Stimulated activated CD4-positive, alpha-beta T cell treated with anti-CD3 and anti-CD28 coated beads, Interleukin-15, amount 100 ng/mL, for 1 hour (primary cell): Measurements from ENCODE around the gene HYAL1.
"Not testable (repeated sequence)": the region's sequence is repeated elsewhere in the genome, so short reads cannot be mapped to it uniquely, and the experiment has no call there.

Source experiments
- DNase-seq, 2 donors: peaks; one replicate each; pipeline ENCODE4 v3.0.0-alpha.2; 2020; ENCODE audit warnings: low read depth in 1 of 2, low spot score in 1 of 2

The HYAL1 gene

DNA sequence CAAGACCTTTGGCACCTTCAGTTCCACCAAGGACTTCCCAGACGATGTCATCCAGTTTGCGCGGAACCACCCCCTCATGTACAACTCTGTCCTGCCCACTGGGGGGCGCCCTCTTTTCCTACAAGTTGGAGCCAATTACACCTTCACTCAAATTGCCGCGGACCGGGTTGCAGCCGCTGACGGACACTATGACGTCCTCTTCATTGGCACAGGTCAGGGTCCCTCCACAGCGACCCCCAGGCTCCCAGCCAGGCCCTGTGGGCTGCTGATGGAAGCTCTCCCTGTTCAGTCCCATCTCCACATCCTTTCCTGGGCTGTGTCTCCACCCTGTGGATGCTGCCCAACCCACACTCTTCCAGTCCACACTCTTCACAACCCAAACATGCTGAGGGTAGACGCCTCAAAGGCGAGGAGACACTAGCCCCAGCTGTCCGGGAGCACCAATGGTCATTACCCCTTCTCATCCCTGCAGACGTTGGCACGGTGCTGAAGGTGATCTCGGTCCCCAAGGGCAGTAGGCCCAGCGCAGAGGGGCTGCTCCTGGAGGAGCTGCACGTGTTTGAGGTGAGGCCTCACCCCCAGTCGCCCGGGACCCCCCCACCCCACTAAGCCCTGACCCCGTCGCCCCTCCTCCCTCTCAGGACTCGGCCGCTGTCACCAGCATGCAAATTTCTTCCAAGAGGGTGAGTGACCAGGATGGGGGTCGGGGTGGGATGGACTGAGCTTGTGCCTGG is 28.8 kb downstream of the HYAL1 start:
- DNase-seq: peak; percentile 54 to 55

DNA sequence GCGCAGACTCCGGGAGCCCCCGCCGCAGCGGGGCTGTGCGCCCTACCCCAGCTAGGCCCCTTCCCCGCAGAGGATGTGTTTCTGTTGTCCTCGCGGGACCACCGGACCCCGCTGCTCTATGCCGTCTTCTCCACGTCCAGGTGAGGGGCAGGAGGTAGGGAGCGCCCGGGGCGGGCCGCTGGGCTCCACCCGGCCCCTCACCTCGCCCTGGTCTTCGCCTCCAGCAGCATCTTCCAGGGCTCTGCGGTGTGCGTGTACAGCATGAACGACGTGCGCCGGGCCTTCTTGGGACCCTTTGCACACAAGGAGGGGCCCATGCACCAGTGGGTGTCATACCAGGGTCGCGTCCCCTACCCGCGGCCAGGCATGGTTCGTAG is 29.7 kb downstream of the HYAL1 start:
- DNase-seq: no peak

DNA sequence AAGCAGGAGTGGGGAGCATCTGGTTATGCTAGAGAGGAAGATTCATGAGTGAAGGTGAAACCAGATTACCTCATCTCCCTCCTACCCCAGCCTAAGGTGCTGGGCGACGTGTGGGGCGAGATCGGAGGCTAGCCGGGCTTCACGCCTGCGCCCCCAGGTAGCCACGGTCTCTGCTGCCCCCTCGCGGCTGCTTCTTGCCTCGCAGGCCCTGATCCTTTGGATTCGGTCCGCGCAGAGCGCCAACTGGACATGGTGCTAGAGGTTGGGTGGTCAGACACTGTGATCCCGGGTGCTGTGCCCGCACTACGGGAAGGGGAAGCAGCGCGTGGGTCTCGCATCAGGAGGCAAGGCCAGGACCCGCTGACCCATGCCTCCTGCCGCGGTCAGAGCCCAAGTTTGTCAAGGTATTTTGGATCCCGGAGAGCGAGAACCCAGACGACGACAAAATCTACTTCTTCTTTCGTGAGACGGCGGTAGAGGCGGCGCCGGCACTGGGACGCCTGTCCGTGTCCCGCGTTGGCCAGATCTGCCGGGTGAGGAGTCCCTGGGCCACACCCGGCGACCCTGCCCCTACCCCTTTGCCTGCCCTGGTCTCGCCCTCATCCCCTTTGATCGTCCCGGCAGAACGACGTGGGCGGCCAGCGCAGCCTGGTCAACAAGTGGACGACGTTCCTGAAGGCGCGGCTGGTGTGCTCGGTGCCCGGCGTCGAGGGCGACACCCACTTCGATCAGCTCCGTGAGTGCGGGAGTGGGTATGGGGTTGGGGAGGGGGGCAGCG is 30.3 kb downstream of the HYAL1 start:
- peak; percentile 68 to 87 for DNase-seq

DNA sequence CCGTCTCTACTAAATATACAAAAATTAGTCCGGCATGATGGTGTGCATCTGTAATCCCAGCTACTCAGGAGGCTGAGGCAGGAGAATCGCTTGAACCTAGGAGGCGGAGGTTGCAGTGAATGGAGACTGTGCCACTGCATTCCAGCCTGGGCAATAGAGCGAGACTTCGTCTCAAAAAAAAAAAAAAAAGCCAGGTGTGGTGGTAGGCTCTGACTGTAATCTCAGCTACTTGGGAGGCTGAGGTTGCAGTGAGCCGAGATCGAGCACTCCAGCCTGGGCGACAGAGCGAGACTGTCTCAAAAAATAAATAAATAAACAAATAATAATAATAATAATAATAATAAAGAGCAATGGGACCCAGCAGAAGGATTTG is 30.9 kb downstream of the HYAL1 start:
- DNase-seq: not testable (repeated sequence)

DNA sequence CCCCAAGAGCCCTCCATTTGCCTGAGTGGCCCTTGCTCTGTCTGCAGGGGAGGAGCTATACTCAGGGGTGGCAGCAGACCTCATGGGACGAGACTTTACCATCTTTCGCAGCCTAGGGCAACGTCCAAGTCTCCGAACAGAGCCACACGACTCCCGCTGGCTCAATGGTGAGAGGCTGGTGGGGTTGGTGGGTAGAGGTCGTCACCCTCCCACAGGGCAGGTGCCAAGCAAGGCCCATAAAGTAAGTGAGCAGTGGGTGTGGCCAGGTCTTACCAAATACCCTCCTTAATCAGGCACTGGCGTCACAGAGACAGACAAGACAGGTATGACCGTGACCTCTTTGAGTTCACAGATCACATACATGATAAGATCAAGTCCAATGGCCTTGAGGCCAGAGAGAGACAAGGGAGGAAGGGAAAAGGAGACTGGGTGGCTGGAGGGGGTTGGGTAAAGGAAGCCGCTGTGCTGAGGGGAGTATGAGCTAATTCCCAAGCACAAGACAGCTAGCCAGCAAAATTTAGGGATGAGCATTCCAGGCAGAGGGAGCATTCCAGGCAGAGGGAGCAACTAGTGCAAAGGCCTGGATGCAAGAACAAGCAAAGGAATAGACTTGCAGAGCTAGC is 31.9 kb downstream of the HYAL1 start:
- no peak for DNase-seq

DNA sequence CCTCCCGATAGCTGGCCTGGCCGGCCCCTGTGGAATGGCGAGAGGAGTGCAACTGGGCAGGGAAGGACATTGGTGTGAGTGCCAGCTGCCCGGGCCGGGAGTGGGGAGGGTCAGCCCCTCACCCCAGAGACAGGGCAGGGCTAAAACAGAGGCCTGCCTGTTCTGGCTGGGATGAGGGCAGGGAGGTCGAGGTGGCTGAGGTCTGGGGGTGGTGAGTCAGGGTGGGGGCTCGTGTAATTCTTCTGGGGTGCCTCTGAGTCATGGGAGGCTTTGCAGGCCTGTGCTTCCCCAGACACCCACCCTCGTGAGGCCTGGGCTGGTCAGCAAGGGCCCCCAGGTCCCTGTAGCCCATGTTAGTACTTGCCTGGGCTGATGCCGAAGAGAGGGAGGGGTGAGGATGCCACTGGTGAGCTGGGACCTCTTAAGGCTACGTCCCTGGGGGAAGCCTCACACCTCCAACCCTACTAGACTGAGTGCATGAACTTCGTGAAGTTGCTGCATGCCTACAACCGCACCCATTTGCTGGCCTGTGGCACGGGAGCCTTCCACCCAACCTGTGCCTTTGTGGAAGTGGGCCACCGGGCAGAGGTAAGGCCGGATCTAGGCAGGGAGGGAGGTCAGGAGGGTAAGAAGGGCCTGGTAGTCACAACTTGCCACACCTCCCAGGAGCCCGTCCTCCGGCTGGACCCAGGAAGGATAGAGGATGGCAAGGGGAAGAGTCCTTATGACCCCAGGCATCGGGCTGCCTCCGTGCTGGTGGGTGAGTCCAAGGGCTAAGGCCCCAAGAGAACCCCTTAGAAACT is 32.8 kb downstream of the HYAL1 start:
- DNase-seq: no peak

DNA sequence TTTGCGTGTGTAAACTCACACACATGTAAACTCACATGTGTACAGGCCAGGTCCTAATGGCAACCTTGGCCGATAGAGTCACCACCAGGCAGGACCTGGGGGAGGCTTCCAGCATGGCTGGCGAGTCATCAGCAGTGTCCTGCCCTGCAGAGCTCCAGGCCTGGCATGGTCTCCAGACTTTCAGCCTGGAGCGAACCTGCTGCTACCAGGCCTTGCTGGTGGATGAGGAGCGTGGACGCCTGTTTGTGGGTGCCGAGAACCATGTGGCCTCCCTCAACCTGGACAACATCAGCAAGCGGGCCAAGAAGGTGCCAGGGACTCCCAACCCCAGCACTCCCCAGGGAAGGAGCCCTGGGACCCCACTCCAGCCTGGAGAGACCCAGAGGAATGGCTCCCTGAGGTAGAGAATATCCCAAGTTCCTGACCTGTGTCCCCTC is 33.4 kb downstream of the HYAL1 start:
- DNase-seq: no peak

DNA sequence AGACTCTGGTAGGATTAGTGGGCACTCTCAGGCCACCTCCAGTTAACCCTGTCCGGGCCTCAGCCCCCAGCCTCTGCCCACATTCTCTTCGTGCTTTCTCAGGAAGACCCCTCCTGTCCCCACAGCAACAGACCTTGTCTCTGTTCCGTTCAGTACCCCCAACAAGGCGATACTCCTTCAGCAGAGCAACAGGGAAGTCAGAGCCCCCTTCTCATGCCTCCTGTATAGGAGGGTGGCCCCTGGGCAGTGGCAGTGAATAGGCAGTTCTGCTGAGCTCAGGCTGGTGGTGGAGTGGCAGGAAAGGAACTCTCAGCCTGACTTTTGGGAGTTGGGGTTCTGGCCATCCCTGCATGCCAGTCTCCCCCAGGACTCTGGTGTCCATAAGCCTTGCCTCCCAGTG is 33.9 kb downstream of the HYAL1 start:
- DNase-seq: no peak

DNA sequence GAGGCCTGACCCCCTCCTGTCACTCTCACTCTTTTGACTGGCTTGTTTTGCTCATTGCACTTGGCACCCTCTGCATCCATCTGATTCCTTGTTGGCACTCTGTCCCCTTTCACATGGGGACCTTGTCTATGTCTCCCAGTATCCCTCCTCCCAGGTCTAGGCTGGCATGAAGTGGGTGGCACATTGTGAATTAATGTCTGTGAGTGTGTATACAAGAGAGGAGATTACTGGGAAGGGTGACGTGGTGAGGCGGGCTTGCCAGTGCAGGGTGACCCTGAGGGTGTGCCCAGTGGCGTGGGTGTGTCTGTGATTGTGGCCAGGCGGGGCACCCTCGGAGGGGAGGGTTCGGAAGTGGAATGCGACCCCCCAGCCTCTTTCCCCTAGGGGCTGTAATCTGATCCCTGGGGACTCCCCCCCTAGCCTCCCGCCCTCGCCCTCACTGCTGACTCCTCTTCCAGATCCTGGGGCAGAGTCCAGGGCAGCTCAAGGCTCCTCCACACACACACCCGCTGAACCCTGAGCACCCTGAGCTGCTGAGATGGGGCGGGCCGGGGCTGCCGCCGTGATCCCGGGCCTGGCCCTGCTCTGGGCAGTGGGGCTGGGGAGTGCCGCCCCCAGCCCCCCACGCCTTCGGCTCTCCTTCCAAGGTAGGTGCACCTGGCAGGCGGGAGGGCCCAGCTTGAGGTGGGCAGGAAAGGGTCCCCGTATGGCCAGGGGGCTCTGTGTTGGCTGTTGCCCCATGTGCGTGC is 34.5 kb downstream of the HYAL1 start, which contains the start of gene SEMA3B:
SEMA3B (plus strand) TSS at position 445 of the 749 bp plus-strand sequence; CDS start at position 539, 94 bp downstream.
- DNase-seq: no peak

DNA sequence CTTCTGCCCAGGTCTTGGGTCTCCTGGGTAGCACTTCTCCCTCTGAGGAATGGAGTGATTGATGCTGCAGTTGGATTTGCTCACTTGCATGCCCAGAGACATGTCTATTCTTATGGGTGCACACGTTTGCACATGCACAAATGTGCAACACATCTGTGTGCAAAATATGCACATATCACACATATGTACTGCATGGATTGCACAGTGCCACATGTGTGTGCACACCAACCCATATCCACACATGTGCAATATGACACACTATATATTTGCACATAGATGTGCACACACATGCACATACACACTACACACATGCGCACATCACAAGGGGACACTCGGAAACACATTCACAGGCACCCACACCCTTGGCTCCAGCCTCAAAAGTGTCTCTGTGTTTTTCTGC is 35.1 kb downstream of the HYAL1 start:
- no peak for DNase-seq

DNA sequence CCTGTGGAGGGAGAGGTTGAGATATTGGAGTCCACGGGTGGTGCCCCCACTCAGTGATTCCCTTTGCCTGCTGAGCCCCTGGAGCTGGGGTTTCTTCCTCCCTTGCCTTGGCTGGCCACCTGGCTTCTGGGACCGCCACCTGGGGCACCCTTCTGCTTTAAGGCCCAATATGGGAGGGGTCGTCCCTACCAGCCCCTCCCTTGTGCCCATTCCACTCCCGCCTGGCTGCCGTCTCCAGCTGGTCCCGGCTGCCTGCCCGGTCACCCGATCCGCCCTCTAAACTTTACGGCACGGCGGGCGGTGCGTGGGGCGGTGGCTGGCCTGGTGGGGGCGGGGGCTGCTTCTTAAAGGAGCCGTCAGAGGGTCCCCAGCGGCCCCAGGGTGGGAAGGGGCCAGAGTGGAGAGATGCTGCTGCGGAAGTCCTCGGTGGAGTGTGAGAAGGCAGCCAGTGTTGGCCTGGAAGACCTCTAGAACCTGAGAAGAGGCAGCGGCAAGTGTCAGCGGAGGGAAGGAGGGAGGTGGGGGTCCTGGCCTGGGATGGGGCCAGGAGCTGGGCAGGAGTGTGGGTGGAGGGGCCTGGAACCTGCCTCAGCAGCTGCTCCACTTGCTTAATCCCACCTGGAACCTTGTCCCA is 36.0 kb downstream of the HYAL1 start:
- no peak for DNase-seq

DNA sequence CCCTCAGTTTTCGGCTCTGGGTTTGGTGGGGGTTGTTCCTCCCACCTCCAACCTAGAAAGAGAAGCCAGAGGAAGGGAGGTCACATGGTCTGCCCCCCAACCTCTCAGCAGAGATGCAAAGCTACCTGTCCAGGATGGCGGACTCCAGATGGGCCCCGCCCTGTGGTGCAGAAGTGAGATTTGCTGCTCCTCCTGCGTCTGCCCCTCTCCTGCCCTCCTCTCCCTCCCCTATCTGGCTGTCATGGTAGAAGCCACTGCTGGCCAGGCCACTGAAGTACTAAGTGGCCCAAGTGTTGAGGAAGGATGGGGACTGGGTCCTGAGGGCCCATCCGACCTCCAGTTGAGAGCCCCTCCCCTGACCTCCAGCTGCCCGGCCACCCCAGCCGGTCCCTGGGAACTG is 36.5 kb downstream of the HYAL1 start:
- no peak for DNase-seq

DNA sequence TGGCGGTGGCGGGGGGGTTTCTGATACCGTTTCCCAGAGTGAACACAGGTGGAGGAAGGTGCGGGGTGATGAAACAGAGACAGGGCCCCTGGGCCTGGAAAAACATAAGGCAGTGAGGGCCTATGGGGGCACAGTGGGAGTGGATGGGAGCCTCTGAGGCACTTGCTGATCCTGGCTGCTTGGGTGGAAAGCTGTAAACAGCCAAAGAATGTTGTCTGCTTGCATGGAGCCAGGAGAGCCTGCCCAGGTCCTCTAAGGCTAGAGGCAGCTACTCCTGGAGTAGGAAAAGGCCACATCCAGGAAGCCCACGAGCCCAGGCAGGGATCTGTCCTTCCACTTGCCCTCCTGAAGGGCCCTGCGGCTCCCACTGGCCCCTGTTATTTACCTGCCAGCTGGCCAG is 37.4 kb downstream of the HYAL1 start:
- no peak for DNase-seq

DNA sequence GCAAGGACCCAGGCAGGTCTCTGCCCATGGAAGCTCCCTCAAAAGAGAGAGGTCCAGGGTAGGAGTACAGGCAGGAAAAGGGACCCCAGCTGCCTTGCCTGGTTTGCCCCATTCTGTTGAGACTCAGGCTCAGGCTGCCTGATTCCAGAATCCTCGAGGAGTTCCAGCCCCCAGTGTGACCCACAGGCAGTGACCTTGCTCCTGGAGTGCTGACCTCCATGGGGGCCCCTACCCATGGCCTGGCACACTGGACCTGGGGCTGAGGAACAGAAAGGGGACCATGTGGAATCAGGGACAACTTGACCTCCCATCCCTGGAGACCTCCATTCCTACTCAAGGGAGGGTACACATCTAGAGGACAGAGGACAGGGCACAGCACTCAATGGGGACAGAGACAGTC is 37.8 kb downstream of the HYAL1 start:
- DNase-seq: no peak

DNA sequence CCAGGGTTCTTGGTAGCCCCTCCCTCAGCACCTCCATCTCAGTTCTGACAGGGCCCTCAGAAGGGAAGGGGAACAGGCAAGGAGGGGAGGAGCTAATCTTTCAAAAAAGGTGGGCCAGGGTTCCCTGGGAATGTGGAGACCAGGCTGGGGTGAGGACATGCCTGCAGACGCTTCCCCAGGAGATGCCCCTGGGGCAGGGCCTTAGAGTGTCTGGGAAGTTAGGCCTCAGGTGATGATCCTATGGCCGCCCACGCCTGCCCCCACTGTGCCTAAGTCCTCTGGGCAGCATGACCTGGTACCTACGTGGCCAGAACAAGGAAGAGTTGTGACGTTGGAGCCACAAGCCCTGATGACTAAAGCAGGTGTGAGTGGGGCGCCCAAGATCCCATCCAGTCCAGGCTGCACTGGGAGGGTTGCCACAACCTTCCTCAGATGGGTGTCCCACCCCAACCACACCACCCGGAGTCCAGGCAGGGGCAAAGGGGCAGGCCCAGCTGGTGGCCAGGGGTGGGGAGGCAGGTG is 38.3 kb downstream of the HYAL1 start:
- no peak for DNase-seq

DNA sequence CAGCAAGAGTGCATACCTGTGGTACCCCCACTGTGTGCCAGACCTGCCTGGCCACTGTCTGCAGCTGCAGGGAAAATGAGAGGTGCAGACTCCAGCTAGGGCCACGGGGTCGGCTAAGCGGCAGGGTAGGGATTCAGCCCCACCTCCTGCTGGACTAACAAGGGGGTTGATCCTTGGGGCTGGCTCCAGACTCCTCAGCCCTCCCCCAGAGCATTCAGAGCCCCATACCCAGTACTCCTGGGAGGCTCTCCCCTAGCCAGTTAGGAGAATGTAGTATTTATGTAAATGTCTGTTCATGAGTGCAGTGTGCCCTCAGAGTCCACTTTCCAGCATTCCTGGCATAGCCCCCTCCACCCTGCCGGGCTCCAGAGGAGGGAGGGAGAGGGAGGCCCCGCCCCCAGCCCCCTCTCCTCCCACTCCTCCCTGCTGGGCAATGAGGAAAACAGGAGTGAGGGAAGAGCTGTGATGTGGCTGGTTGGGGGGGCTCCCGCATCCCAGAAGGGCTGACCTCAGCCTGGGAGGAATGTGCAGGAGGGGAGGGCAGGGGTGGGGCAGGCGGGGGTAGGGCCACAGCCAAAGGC is 38.9 kb downstream of the HYAL1 start:
- no peak for DNase-seq

DNA sequence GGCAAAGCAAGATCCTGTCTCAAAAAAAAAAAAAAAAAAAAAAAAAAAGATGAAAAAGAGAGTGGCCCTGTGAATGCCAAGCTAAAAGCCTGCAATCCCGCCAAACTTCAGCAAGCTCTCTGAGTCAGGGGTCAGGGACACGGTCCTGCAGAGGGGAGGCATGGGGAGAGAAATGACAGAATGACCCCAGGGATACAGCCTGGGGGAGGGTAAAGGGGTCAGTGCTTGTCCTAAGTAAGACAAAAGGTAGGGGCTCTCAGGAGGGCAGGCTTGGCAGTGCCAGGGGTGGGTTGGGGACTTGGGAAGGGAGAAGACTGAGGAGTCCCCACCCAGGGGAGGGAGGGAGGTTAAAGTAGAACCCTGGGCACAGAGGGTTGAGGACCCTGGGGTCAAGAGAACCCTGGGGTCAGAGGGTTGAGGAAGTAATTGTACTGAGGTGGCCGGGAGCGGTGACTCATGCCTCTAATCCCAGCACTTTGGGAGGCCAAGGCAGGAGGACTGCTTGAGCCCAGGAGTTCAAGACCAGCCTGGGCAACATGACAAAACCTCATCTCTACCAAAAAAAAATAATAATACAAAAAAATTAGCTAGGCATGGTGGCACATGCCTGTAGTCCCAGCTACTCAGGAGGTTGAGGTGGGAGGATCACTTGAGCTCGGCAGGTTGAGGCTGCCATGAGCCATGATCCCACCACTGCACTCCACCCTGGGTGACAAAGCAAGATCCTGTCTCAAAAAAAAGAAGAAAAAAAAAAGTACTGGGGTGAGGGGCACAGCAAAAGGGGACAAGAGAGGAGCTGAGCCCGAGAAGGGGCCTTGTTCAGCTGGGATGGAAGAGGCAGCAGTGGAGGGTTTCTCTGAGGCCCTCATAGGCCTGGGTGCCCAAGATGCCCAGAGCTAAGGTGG is 39.6 kb downstream of the HYAL1 start:
- no peak for DNase-seq

DNA sequence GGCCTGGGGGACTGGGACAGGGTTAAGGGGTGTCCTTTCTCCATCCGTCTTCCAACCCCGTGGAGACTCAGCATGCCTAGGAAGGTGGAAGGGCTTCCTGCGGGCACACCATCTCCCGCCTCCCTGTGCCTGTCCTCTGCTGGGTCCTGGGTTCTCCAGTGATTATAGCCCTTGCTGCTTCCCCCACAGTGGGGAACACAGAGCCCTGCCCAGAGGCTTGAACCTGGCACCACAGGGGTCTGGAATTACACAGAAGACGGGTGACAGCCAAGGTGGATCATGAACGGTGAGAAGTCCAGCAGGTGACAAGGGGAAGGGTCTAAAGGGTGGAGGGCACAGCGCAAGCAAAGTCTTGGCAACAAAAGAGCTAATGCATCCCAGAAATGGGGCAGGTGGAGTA is 40.6 kb downstream of the HYAL1 start:
- DNase-seq: no peak

DNA sequence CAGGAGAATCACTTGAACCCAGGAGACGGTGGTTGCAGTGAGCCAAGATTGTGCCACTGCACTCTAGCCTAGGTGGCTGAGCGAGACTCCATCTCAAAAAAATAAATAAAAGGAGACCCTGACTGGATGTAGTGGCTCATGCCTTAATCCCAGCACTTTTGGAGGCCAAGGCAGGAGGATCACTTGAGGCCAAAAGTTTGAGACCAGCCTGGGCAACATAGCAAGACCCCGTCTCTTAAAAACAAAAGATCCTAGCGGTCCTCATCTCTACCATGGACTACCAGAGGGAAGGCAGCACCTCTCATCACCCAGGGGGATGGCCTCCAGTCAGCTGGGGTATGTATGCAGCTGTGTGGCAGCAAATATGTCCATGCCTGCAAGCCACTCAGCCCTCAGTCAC is 41.2 kb downstream of the HYAL1 start:
- DNase-seq: not testable (repeated sequence)
